ENCODE measurements around the gene C2orf49. TPM values are rescaled to one million over a fixed set of nuclear protein-coding genes. Genes with fewer than 3 reads are reported as not detected.

Gene C2orf49
- total RNA-seq, 1 experiment from 2014 or later, result 20.0 TPM

GRCh38 chr2:105369777-105370690 is 32.7 kb downstream of the C2orf49 start:
- no peak overlapping the region for H3K4me3 ChIP-seq (ENCODE audit: low read depth in 2 of 2, low read length in 2 of 2)
- no peaks in the 10 kb centered on the region for H3K27me3 ChIP-seq (ENCODE audit: control insufficient read depth, insufficient read depth, low read length)
- peaks cover 19% of the 10 kb centered on the region for H3K36me3 ChIP-seq (ENCODE audit: control insufficient read depth, insufficient read depth, low read length)
- POLR2A ChIA-PET, result no interaction called here
- H3K4me1 ChIP-seq (ENCODE audit: control insufficient read depth, insufficient read depth, low read length), result peaks cover 72% of the 10 kb centered on the region
- ATAC-seq (peak; percentile 68), DNase-seq (ENCODE audit: low read depth, low spot score) (peak; percentile 79)
- H3K27ac ChIP-seq (ENCODE audit: low read length), result peak overlapping the region; percentile 100
- TSS peak; percentile 2 for BruUV-seq (replicated peaks)
- intact Hi-C loops (cut with micrococcal nuclease; ENCODE audit: unreplicated experiment) (loop anchor here (2.0 kb wide), 1 partner anchor 151 kb away; no protein-coding TSS in a partner anchor), in situ Hi-C loops (cut with HindIII; ENCODE audit: low pct_unique_long_range_greater_than_20kb, low sequenced_read_pairs) (no loop called here)
- TF ChIP-seq CTCF (IDR thresholded peaks at IDR 0.05), result peak; percentile 92
- no peak for TF ChIP-seq REST (IDR thresholded peaks at IDR 0.05; ENCODE audit: insufficient read depth in 1 of 2, low read depth in 2 of 2, low read length in 1 of 2)
- TF ChIP-seq POLR2AphosphoS5 (IDR thresholded peaks at IDR 0.05; ENCODE audit: low read depth, low read length), result peak; percentile 42
- H3K9me3 ChIP-seq (ENCODE audit: control insufficient read depth, insufficient read depth, low read depth, low read length), result no peaks in the 10 kb centered on the region
- CTCF ChIA-PET, result no interaction called here

- peaks cover 24% of the 10 kb centered on the region for H3K36me3 ChIP-seq (ENCODE audit: control insufficient read depth, insufficient read depth, low read length)
- H3K27ac ChIP-seq (ENCODE audit: low read length), result peak overlapping the region; percentile 100
- no peaks in the 10 kb centered on the region for H3K27me3 ChIP-seq (ENCODE audit: control insufficient read depth, insufficient read depth, low read length)
- H3K9me3 ChIP-seq (ENCODE audit: control insufficient read depth, insufficient read depth, low read depth, low read length), result no peaks in the 10 kb centered on the region
- no peak for DNase-seq (ENCODE audit: low read depth, low spot score)
- no peak for TF ChIP-seq CTCF (IDR thresholded peaks at IDR 0.05)
- TF ChIP-seq TCF7L2 (IDR thresholded peaks at IDR 0.05; ENCODE audit: low read depth, low read length), result no peak
- no peak for TF ChIP-seq POLR2AphosphoS5 (IDR thresholded peaks at IDR 0.05; ENCODE audit: low read depth, low read length)
- no peak for TF ChIP-seq SIN3A (IDR thresholded peaks at IDR 0.05; ENCODE audit: borderline replicate concordance, insufficient read depth, low read depth, low read length)
- no peak for TF ChIP-seq REST (IDR thresholded peaks at IDR 0.05; ENCODE audit: insufficient read depth in 1 of 2, low read depth in 2 of 2, low read length in 1 of 2)
- peak; percentile 9 for ATAC-seq
- BruUV-seq (replicated peaks), result no TSS peak
- in situ Hi-C loops (cut with HindIII; ENCODE audit: low pct_unique_long_range_greater_than_20kb, low sequenced_read_pairs) (no loop called here), intact Hi-C loops (cut with micrococcal nuclease; ENCODE audit: unreplicated experiment) (loop anchor here (2.0 kb wide), 1 partner anchor 150 kb away; no protein-coding TSS in a partner anchor)
- ChIA-PET POLR2A (no interaction called here), CTCF (no interaction called here)
- peaks cover 80% of the 10 kb centered on the region for H3K4me1 ChIP-seq (ENCODE audit: control insufficient read depth, insufficient read depth, low read length)
- no peak overlapping the region for H3K4me3 ChIP-seq (ENCODE audit: low read depth in 2 of 2, low read length in 2 of 2)
Measured at GRCh38 chr2:105371156-105371555, 33.8 kb downstream of the C2orf49 start.

Data from Panc1 (cell line).